Neuron (in vitro differentiated cells): ENCODE measurements around the gene GHRH.

Experiments
- H2AFZ ChIP-seq: one replicate; pipeline ENCODE4 v1.6.1; 2013; ENCODE audit warnings: low read depth, mild to moderate bottlenecking, inconsistent platforms, low read length, moderate library complexity
- H3K27me3 ChIP-seq: one replicate; pipeline ENCODE4 v1.6.1; 2013; ENCODE audit warnings: low read length; ENCODE audit not compliant: insufficient read depth
- H3K36me3 ChIP-seq: one replicate; pipeline ENCODE4 v1.6.1; 2013; ENCODE audit warnings: low read length; ENCODE audit not compliant: insufficient read depth
- H3K4me1 ChIP-seq: one replicate; pipeline ENCODE4 v1.6.1; 2013; ENCODE audit warnings: low read length; ENCODE audit not compliant: insufficient read depth
- H3K4me3 ChIP-seq: 2 replicates; pipeline ENCODE4 v1.5.1; 2013; ENCODE audit warnings: mild to moderate bottlenecking, low read length, moderate library complexity
- H3K9me3 ChIP-seq: one replicate; pipeline ENCODE4 v1.6.1; 2013; ENCODE audit warnings: low read length

Gene GHRH

GRCh38 chr20:37266940-37267666, 5.5 kb upstream of the GHRH start:
- Histone ChIP-seq H3K36me3 (no peaks in the 10 kb centered on the region), H3K4me3 (peak overlapping the region; percentile 39), H3K9me3 (no peaks in the 10 kb centered on the region), H3K4me1 (peaks cover 25% of the 10 kb centered on the region), H2AFZ (peak overlapping the region; percentile 1), H3K27me3 (no peaks in the 10 kb centered on the region)

GRCh38 chr20:37265152-37265551, 3.5 kb upstream of the GHRH start:
- Histone ChIP-seq H3K4me1 (peaks cover 25% of the 10 kb centered on the region), H3K4me3 (no peak overlapping the region), H2AFZ (no peak overlapping the region)

DNA sequence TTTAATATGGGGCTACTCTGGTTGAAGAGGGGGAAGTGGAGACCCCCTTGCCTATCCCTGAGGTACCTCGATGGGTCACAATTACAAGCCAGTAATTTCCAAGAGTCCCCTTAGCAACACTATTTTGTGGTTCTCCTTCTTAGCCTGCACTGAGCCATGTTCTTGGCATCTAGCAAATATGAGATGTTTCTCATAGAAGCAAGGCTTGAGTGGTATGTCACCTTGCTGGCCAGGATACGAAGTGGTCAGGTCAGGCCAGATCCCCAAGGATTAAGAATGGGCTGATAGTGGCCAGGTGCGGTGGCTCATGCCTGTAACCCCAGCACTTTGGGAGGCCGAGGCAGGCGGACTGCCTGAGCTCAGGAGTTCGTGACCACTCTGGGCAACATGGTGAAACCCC, 2.1 kb upstream of the GHRH start:
- no peaks in the 10 kb centered on the region for H3K27me3 ChIP-seq
- H3K4me1 ChIP-seq: peaks cover 24% of the 10 kb centered on the region
- no peak overlapping the region for H3K4me3 ChIP-seq
- no peak overlapping the region for H2AFZ ChIP-seq
- no peaks in the 10 kb centered on the region for H3K36me3 ChIP-seq
- no peaks in the 10 kb centered on the region for H3K9me3 ChIP-seq

More at GRCh38 chr20:37265152-37265551, 3.5 kb upstream of the GHRH start:
- no peaks in the 10 kb centered on the region for H3K9me3 ChIP-seq
- no peaks in the 10 kb centered on the region for H3K36me3 ChIP-seq
- H3K27me3 ChIP-seq: no peaks in the 10 kb centered on the region

- peaks cover 17% of the 10 kb centered on the region for H3K4me1 ChIP-seq
- H3K9me3 ChIP-seq: no peaks in the 10 kb centered on the region
- no peaks in the 10 kb centered on the region for H3K36me3 ChIP-seq
- no peak overlapping the region for H2AFZ ChIP-seq
- H3K4me3 ChIP-seq: no peak overlapping the region
- H3K27me3 ChIP-seq: no peaks in the 10 kb centered on the region
Measured at GRCh38 chr20:37262505-37262904, 891 bp upstream of the GHRH start.

GRCh38 chr20:37260923-37261322, 691 bp downstream of the GHRH start:
- no peak overlapping the region for H2AFZ ChIP-seq
- H3K36me3 ChIP-seq: no peaks in the 10 kb centered on the region
- peaks cover 7% of the 10 kb centered on the region for H3K4me1 ChIP-seq
- no peak overlapping the region for H3K4me3 ChIP-seq
- no peaks in the 10 kb centered on the region for H3K27me3 ChIP-seq
- no peaks in the 10 kb centered on the region for H3K9me3 ChIP-seq

DNA sequence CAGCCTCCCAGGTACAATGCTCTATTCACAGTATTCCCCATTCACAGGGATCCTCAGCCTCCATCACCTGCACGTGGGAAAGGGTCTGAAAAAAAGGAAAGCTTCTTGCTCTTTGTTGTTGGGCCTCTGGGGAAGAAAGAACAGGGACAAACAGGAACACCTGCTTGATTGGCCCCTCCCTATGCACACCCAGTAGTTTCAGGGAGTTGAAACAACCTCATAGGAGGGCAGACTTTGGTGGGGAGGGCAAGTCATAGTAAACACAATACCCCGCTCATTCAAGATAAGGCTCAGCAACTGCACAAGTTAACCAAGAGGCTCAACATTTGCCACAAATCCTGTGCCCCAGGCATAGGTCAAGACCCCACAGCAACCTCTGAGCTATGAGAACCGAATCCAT, 1.7 kb downstream of the GHRH start:
- H3K4me3 ChIP-seq: no peak overlapping the region
- peaks cover 7% of the 10 kb centered on the region for H3K4me1 ChIP-seq
- no peaks in the 10 kb centered on the region for H3K36me3 ChIP-seq
- H3K27me3 ChIP-seq: no peaks in the 10 kb centered on the region
- H3K9me3 ChIP-seq: no peaks in the 10 kb centered on the region
- no peak overlapping the region for H2AFZ ChIP-seq

DNA sequence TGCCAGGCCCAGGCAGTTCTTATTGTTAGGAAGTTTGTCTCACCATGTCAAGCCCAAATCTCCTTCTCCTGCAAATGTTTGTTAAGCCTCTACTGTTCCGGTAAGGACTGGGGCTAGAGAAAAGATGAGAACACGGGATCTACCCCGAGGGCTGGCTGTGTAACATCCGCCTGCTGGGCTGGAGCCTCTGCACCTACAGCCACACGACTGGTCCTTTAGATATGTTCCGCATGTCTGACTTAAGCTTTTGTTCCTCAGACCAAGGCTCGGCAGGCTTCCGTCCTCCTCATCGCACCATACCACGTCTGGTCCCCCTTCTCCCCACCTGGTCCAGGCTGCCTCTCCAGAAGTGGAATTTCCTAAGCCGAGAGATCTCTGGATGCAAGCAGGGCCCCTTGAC, 2.6 kb downstream of the GHRH start:
- no peaks in the 10 kb centered on the region for H3K27me3 ChIP-seq

DNA sequence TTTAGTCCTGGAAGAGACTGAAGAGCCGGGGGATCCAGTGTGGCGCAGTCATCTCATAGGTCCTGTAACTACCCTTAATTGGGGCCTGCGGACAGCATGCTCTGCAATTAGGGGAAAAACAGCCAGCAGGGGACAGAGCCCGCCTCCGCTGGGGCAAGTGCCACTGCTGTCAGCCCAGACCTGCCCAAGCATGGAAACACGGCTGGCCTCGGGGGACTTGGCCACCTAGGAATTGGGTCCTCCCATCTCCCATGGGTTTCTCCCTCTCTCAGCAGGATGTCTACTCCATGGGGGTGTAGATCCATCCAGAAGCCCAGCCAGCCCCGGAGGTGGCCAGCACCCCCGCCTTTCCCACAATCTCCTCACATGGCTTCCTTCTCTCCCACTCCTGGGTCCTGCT, 3.6 kb downstream of the GHRH start:
- Histone ChIP-seq H3K4me1 (peaks cover 7% of the 10 kb centered on the region), H3K27me3 (no peaks in the 10 kb centered on the region), H3K9me3 (peaks cover 3% of the 10 kb centered on the region), H3K36me3 (no peaks in the 10 kb centered on the region), H2AFZ (no peak overlapping the region), H3K4me3 (no peak overlapping the region)

More for the DNA sequence above, 2.6 kb downstream of the GHRH start:
- Histone ChIP-seq H3K4me1 (peaks cover 7% of the 10 kb centered on the region), H2AFZ (no peak overlapping the region), H3K36me3 (no peaks in the 10 kb centered on the region), H3K9me3 (peaks cover under 1% of the 10 kb centered on the region), H3K4me3 (no peak overlapping the region)

- no peaks in the 10 kb centered on the region for H3K27me3 ChIP-seq
- peaks cover 7% of the 10 kb centered on the region for H3K4me1 ChIP-seq
- no peak overlapping the region for H3K4me3 ChIP-seq
- no peaks in the 10 kb centered on the region for H3K36me3 ChIP-seq
- peaks cover 3% of the 10 kb centered on the region for H3K9me3 ChIP-seq
- H2AFZ ChIP-seq: no peak overlapping the region
Measured at GRCh38 chr20:37257530-37257929, 4.1 kb downstream of the GHRH start.

- no peaks in the 10 kb centered on the region for H3K36me3 ChIP-seq
- no peak overlapping the region for H2AFZ ChIP-seq
- H3K4me1 ChIP-seq: peaks cover 18% of the 10 kb centered on the region
- H3K4me3 ChIP-seq: no peak overlapping the region
- no peaks in the 10 kb centered on the region for H3K27me3 ChIP-seq
- peaks cover 3% of the 10 kb centered on the region for H3K9me3 ChIP-seq
Measured at GRCh38 chr20:37256286-37256685, 5.3 kb downstream of the GHRH start.

GRCh38 chr20:37254114-37254878, 7.3 kb downstream of the GHRH start:
- no peaks in the 10 kb centered on the region for H3K27me3 ChIP-seq
- H3K4me3 ChIP-seq: no peak overlapping the region
- peaks cover 18% of the 10 kb centered on the region for H3K4me1 ChIP-seq
- no peak overlapping the region for H2AFZ ChIP-seq
- no peaks in the 10 kb centered on the region for H3K36me3 ChIP-seq
- peaks cover 3% of the 10 kb centered on the region for H3K9me3 ChIP-seq

GRCh38 chr20:37253087-37253486, 8.5 kb downstream of the GHRH start:
- Histone ChIP-seq H3K27me3 (no peaks in the 10 kb centered on the region), H3K9me3 (peaks cover 3% of the 10 kb centered on the region), H3K4me1 (peaks cover 13% of the 10 kb centered on the region), H3K36me3 (no peaks in the 10 kb centered on the region), H2AFZ (no peak overlapping the region), H3K4me3 (no peak overlapping the region)

DNA sequence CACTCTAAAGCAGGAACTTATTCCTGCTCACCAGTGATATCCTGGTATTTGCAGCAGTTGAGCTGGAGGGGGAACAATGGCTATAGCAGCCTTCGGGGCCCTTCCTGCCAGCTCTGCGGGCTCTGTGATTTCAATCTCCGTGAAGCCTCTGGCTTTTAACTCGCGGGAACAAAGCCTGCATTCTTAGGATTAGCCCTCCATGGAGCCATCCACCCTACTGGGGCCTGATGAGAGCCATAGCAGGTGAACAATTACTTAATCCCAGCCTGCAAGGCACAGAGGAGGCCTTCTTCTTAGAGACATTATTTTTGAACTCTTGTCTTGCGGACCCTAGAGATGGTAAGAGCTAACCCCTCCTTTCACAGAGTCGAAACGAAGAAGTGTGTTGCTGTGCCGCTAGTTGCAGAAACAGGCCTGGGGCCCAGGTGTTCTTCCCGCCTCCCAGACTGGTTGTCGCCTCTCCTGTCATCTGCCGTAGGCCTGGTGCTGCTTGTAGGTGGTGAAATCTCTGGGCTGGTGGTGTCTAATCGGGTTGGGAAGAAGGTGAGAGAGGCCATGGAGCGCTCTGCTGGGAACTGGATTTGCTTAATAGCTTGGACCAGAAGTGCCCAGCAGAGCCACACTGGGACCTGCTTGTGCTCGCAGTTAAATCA, 9.7 kb downstream of the GHRH start:
- H3K27me3 ChIP-seq: no peaks in the 10 kb centered on the region
- H3K9me3 ChIP-seq: peaks cover 3% of the 10 kb centered on the region
- peak overlapping the region; percentile 41 for H2AFZ ChIP-seq
- no peak overlapping the region for H3K4me3 ChIP-seq
- H3K4me1 ChIP-seq: peaks cover 13% of the 10 kb centered on the region
- no peaks in the 10 kb centered on the region for H3K36me3 ChIP-seq
